DOHH2 (cell line): ENCODE measurements around the gene ZNF483.

ENCODE experiments used
- EZH2phosphoT487 ChIP-seq: fragments of 200-600 bp; sonication (generic); IDR thresholded peaks from 2 replicates; pipeline ENCODE4 v1.6.1; 2017; ENCODE audit warnings: borderline replicate concordance, mild to moderate bottlenecking, antibody characterized with exemption, low read length, moderate library complexity, mixed read lengths
- TF ChIP-seq, protein P1 (sequence below): fragments of 200-600 bp; sonication (generic); IDR thresholded peaks from one replicate; pipeline ENCODE4 v1.5.1; 2014; ENCODE audit warnings: antibody characterized with exemption, mild to moderate bottlenecking, low read depth, low read length; ENCODE audit not compliant: poor library complexity, severe bottlenecking

GRCh38 chr9:111622626-111623025, 97.6 kb downstream of the ZNF483 start:
- TF ChIP-seq, protein P1, sequence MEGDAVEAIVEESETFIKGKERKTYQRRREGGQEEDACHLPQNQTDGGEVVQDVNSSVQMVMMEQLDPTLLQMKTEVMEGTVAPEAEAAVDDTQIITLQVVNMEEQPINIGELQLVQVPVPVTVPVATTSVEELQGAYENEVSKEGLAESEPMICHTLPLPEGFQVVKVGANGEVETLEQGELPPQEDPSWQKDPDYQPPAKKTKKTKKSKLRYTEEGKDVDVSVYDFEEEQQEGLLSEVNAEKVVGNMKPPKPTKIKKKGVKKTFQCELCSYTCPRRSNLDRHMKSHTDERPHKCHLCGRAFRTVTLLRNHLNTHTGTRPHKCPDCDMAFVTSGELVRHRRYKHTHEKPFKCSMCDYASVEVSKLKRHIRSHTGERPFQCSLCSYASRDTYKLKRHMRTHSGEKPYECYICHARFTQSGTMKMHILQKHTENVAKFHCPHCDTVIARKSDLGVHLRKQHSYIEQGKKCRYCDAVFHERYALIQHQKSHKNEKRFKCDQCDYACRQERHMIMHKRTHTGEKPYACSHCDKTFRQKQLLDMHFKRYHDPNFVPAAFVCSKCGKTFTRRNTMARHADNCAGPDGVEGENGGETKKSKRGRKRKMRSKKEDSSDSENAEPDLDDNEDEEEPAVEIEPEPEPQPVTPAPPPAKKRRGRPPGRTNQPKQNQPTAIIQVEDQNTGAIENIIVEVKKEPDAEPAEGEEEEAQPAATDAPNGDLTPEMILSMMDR, result no peak
- no peak for TF ChIP-seq EZH2phosphoT487
